NCI-H146 (cell line): ENCODE data around the gene NFATC4.
"Not testable (repeated sequence)": the region's sequence is repeated elsewhere in the genome, so short reads cannot be mapped to it uniquely, and the experiment has no call there.

Source experiments
- DNase-seq: peaks from one replicate; lab custom pipeline; 2025; lab: John Stamatoyannopoulos, UW

The NFATC4 gene

DNA sequence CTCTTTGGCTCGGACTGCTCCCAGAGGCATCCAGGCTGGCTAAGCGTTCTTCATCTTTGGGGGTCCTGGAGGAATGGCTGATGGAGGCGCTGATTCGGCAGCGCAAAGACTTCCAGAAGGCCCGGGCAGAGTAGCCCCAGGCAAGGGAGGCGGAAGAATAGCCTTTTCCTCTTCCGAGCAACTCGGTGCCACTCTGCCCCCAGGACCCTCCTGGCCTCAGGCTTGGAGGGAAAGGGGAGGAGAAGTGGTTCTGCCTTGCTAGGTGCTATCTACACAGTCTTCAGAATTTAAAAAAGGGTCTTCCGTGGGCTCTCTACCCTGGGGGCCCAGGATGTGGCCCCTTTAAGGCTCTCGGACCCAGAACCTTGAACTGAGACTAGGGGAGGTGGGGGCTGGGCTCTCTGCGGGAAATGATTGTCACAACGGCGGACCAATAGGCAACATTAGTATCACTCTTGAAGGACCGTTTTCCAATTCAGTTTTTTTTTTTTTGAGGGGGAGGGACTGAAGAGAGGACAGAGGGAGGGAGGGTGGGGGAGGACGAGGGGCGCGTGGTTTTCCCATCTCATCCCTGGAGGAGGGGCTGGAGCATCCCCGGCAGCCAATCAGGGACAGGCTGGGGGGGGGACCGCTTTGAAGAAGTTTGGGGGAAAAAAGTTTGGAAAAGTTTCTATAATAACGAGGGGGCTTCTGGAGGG is at the start of gene NFATC4:
Gene NFATC4 (plus strand): TSS at position 671 of the 698 bp plus-strand sequence. CDS start 157 bp downstream, outside the sequence.
- peak; percentile 67 for DNase-seq

- no peak for DNase-seq
Measured at GRCh38 chr14:24321212-24321975, 46.6 kb upstream of the NFATC4 start.

DNA sequence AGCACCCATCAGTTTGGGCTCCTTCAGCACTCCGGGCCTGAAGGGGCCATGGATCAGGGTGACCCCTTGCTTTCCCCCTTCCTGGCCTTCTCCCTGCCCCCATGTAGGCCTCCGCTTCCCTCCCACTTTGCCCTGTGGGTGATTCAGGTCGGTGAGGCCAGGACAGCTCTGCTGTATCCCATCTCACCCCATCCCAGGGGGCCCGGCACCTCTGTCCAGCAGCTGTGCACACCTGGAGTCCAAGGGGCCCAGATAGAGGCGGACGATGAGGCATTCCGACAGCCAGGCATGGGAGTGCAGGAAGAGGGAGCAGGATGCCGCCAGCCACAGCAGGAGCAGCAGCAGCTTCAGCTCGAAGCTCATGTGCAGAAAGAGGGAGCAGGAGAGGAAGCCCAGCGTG is 45.3 kb upstream of the NFATC4 start:
- no peak for DNase-seq

DNA sequence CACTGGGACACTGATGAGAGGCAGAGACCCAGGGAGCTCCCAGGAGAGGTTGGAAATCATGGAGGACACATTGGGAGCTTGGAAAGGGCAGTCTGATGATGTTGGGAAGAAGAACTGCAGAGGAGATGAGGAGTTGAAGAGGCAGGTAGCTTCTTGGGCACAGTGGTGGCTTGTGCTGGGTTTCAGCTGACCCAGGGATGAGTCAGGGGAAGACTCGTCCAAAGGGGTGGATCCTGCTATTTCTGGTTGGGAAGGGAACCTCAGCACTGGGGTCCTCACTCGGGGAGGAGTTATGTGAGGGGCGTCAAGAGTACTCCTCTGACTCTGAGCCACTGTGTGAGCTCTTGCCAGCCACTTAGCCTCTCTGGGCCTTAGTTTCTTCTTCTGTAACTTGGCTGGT is 44.6 kb upstream of the NFATC4 start:
- DNase-seq = no peak

DNA sequence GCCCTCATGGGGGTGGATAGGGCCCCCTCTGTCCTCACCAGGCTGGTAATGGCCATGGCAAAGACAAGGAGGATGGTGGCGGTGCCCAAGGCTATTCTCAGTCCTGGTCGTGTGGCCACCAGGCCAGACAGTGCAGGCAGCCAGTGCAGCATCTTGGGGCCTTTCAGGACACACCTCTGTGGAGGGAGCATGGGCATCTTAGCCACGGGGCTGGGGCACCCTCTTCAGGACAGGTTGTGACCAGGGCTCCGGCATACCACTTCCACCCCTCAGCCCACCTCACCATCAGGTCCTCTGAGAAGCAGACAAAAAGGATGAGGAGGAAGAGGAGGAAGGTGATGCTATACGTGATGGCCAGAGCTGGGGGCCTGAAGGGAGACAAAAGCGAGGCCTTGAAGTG is 44.0 kb upstream of the NFATC4 start:
- no peak for DNase-seq

- no peak for DNase-seq
Measured at GRCh38 chr14:24325041-24325530, 42.9 kb upstream of the NFATC4 start.

- DNase-seq = no peak
Measured at GRCh38 chr14:24325963-24326362, 42.0 kb upstream of the NFATC4 start.

- DNase-seq = no peak
Measured at GRCh38 chr14:24327303-24327702, 40.7 kb upstream of the NFATC4 start.

DNA sequence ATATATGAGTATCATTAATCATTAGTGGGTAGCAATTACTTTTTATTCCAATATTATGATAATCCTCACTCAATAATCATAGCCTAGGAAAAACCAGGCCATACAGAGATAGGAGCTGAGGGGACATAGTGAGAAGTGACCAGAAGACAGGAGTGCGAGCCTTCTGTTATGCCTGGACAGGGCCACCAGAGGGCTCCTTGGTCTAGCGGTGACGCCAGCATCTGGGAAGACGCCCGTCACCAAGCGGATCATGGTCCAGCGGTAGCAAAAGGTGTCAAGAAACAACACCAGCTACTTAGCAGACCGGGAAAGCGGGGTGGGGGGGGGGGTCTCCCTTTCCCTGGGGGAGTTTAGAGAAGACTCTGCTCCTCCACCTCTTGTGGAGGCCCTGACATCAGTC is 40.1 kb upstream of the NFATC4 start:
- not testable (repeated sequence) for DNase-seq

GRCh38 chr14:24329073-24329663 is 38.8 kb upstream of the NFATC4 start:
- no peak for DNase-seq

GRCh38 chr14:24329736-24330135 is 38.2 kb upstream of the NFATC4 start:
- DNase-seq = no peak

- no peak for DNase-seq
Measured at GRCh38 chr14:24330973-24331674, 36.9 kb upstream of the NFATC4 start.

- no peak for DNase-seq
Measured at GRCh38 chr14:24331731-24332267, 36.2 kb upstream of the NFATC4 start.

- peak; percentile 68 for DNase-seq
Measured at GRCh38 chr14:24332268-24332993, 35.6 kb upstream of the NFATC4 start.

DNA sequence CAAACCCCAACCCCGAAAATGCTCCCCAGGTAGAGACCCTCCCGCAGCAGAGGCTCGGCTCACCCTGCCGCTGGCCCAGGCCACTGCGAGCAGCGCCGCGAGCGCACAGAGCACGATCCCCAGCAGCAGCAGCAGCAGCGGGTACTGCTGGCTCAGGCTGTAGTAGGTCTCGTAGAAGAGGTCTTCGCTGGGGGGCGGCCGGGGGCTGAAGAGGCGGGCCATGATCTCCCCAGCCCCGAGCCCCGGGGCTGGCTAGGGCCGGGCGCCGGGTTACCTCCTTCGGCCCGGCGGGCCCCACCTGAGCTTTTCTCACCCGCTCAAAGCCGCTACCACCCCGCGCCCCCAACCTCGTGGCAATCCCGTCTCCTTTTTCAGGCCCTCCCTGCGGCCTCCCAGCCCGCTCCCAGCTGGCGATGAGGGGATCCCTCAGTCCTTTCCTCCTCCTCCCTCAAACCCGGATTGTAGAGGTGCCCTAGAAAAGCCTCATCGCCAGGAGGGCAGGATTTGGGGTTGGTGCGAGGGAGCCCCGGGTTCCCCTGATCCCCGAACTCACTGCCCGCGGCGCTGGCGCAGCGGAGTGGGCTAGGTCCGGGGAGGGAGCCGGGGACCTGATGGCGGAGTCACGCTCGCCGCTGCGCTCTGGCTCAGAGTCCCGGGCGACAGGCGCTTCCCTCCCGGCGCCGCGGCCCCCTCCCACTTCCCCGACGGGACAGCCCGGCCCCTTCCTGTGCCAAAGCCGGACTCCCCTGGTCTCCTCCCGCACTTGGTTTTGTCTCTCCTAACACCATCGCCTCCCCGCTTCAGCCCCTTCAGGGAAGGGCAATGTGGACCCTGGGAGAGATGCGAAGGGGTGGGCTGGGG is 33.3 kb upstream of the NFATC4 start, which contains the start of gene ADCY4:
Gene ADCY4 (minus strand): TSS at position 641 of the 861 bp plus-strand sequence. CDS start 419 bp downstream, at position 222.
- no peak for DNase-seq

DNA sequence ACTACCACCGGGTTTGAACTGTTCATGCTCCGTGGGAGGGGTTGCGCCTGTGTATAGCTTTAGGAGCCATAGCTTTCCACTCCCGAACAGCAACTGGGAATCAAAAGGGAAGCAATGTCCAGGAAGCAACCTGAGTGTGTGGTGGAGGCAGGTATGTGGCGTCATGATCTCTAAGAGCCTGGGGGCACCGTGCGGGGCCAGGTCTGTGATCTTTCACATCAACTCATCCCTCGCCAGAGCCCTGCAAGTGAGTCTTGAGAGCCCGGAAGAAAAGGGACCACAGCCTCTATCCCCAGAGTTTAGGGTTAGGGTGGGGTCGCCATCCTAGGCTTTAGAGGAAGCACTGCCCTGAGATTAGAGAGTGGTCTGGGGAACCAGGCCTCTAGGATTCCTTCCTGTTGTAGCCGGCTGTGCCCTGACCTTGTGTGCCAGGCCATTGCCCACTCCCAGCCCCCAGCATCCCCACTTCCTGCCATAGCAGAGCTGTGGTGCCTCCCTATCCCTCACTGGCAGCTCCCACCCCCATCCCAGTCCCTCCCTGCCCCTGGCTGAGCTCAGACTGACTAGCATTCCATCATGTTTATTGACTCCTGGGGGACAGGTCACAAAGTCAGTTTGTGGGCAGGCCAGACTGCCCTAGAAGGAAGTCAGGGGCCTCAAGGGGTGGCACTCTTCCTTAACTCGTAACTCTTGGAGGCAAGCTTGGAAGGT is 32.4 kb upstream of the NFATC4 start:
- no peak for DNase-seq

GRCh38 chr14:24337144-24337823 is 30.7 kb upstream of the NFATC4 start:
- no peak for DNase-seq

DNA sequence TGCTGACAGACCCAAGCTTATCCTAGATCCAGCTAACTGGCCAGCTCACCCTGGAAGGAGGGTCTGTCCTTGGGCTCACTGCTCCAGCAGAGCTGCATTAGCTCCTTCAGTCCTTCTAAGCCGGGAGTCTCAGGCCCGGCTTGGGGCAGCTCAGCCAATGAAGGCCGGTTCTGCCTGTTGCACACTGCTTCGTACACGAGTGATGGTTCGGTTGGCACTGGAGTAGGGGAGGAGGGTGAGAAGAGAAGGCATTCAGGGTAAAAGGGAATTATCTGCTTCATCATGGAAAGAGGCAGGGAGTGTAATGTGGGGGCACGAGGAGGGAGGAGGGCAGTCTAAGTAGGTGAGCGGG is 30.2 kb upstream of the NFATC4 start:
- no peak for DNase-seq

DNA sequence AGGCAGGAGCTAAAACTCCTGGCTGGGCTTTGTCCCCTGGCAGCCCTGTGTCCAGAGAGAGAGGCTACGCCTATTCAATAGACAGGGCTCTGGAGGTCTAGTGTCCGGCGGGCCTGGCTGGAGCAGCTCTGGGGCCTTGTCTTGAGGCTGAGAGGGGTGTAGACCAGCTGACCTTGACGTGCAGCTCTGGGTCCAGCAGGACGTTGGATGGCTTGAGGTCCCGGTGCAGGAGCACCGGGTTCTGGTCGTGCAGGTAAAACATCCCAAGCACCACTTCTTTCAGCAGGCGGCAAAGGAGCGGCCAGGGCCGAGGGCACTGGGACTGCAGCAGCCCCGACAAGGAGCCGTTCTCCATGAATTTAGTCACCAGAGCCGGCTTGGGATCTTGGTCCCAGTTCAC is 29.1 kb upstream of the NFATC4 start:
- DNase-seq = no peak
